Liver (tissue), 9 donors: ENCODE data around the gene CRIP1. TPM values are rescaled to one million over a fixed set of nuclear protein-coding genes. Genes with fewer than 3 reads are reported as not detected.

Experiments used
- DNase-seq: peaks from one replicate; pipeline ENCODE4 v3.0.0-alpha.2; 2017; ENCODE audit warnings: low spot score
- H3K27ac ChIP-seq, 2 donors: one replicate each; pipeline ENCODE4 v1.7.0; 2013; ENCODE audit warnings: inconsistent platforms in 2 of 2, low read length in 2 of 2, control low read depth in 1 of 2, low read depth in 1 of 2, mild to moderate bottlenecking in 1 of 2
- H3K27me3 ChIP-seq, 4 donors: one replicate each; pipeline versions ENCODE4 v1.6.1 to v1.7.0; 2013; ENCODE audit warnings: low read length in 3 of 4, inconsistent platforms in 1 of 4, mild to moderate bottlenecking in 1 of 4, moderate library complexity in 1 of 4; ENCODE audit not compliant: control insufficient read depth in 4 of 4, insufficient read depth in 4 of 4
- H3K36me3 ChIP-seq, 4 donors: one replicate each; pipeline versions ENCODE4 v1.6.1 to v1.7.0; 2013; ENCODE audit warnings: low read length in 3 of 4, mild to moderate bottlenecking in 3 of 4, low read depth in 1 of 4, moderate library complexity in 1 of 4; ENCODE audit not compliant: control insufficient read depth in 4 of 4, insufficient read depth in 3 of 4
- H3K4me1 ChIP-seq, 4 donors: one replicate each; pipeline versions ENCODE4 v1.6.1 to v1.7.0; 2013; ENCODE audit warnings: low read length in 3 of 4, mild to moderate bottlenecking in 3 of 4, moderate library complexity in 1 of 4; ENCODE audit not compliant: control insufficient read depth in 4 of 4, insufficient read depth in 4 of 4
- H3K4me3 ChIP-seq, 3 donors: one replicate each; pipeline versions ENCODE4 v1.6.1 to v1.7.0; 2013; ENCODE audit warnings: low read length in 3 of 3, control low read depth in 1 of 3, low read depth in 1 of 3, mild to moderate bottlenecking in 1 of 3
- H3K9ac ChIP-seq, 2 donors: one replicate each; pipeline ENCODE4 v1.7.0; 2013; ENCODE audit warnings: low read length in 2 of 2, mild to moderate bottlenecking in 2 of 2, moderate library complexity in 2 of 2, control low read depth in 1 of 2, low read depth in 1 of 2
- H3K9me3 ChIP-seq, 4 donors: one replicate each; pipeline versions ENCODE4 v1.6.1 to v1.7.0; 2013; ENCODE audit warnings: low read length in 3 of 4; ENCODE audit not compliant: control insufficient read depth in 4 of 4
- ATF3 ChIP-seq: IDR thresholded peaks from 2 replicates; pipeline ENCODE4 v1.6.1; 2016; ENCODE audit warnings: antibody characterized with exemption
- CTCF ChIP-seq: fragments of 150-350 bp; IDR thresholded peaks from 2 replicates; pipeline ENCODE4 v1.5.1; 2017; ENCODE audit warnings: improper control_type of control experiment, low read depth, low read length; ENCODE audit not compliant: missing input control
- FOXA1 ChIP-seq: IDR thresholded peaks from 2 replicates; pipeline ENCODE4 v1.6.1; 2016; ENCODE audit warnings: antibody characterized with exemption
- GABPA ChIP-seq, 2 donors: IDR thresholded peaks in 1 of 2; conservative IDR thresholded peaks in 1 of 2; 2 replicates each; pipeline ENCODE4 v1.6.1; 2016; ENCODE audit warnings: antibody characterized with exemption in 2 of 2, mild to moderate bottlenecking in 1 of 2, moderate library complexity in 1 of 2
- HNF4A ChIP-seq, 2 donors: conservative IDR thresholded peaks; 2 replicates each; pipeline ENCODE4 v1.6.1; 2016; ENCODE audit warnings: antibody characterized with exemption in 2 of 2, mild to moderate bottlenecking in 2 of 2
- HNF4G ChIP-seq: IDR thresholded peaks from 2 replicates; pipeline ENCODE4 v1.6.1; 2016; ENCODE audit warnings: antibody characterized with exemption
- NR2F2 ChIP-seq: IDR thresholded peaks from 2 replicates; pipeline ENCODE4 v1.6.1; 2016; ENCODE audit warnings: antibody characterized with exemption
- RAD21 ChIP-seq, 2 donors: IDR thresholded peaks; 2 replicates each; pipeline ENCODE4 v1.6.1; 2016; ENCODE audit warnings: antibody characterized with exemption in 2 of 2, mild to moderate bottlenecking in 2 of 2
- REST ChIP-seq: IDR thresholded peaks from 2 replicates; pipeline ENCODE4 v1.6.1; 2016; ENCODE audit warnings: antibody characterized with exemption, mild to moderate bottlenecking
- SP1 ChIP-seq: IDR thresholded peaks from 2 replicates; pipeline ENCODE4 v1.6.1; 2018; ENCODE audit warnings: antibody characterized with exemption, mild to moderate bottlenecking
- TAF1 ChIP-seq: conservative IDR thresholded peaks from 2 replicates; pipeline ENCODE4 v1.6.1; 2016; ENCODE audit warnings: antibody characterized with exemption, mild to moderate bottlenecking
- ZBTB33 ChIP-seq: IDR thresholded peaks from 2 replicates; pipeline ENCODE4 v1.6.1; 2016; ENCODE audit warnings: antibody characterized with exemption
- WGBS: extraction: QIAGEN DNeasy Blood & Tissue Kit; methylation state at CpG from one replicate; pipeline ENCODE4 v1.1.7; 2013; 5-methylcytosine and 5-hydroxymethylcytosine counted together
- polyA plus RNA-seq, 2 donors: library from polyadenylated mRNA; stranded (reverse) in 1 of 2; unstranded in 1 of 2; fragments of 200-250 nt in 1 of 2; fragments of >200 nt in 1 of 2; fragmentation: Nextera tagmentation in 1 of 2; extraction: Ambion mirVana in 1 of 2; gene quantifications; one replicate each; pipeline versions ENCODE4 v1.2.1 to v1.2.3, GENCODE V29; 2013 to 2015
- total RNA-seq, 2 donors: library from RNA; depleted of rRNA; stranded (reverse); fragments of >200 nt; gene quantifications; one replicate each; pipeline ENCODE4 v1.2.3, GENCODE V29; 2014
- TF ChIP-seq, protein P1 (sequence below): IDR thresholded peaks from 2 replicates; pipeline ENCODE4 v1.6.1; 2016; ENCODE audit warnings: antibody characterized with exemption
- donor health status: healthy.
- donor health status: healthy.
- donor health status: healthy.
- donor health status: healthy.
- donor health status: healthy.

CRIP1 gene
- total and polyA plus RNA-seq, 4 donors = 1.4 to 11.4 (median 3.9) TPM

- WGBS = 51% methylated on average over 7 of the region's 7 CpGs
- no peak overlapping the region for H3K9ac ChIP-seq
- no peak for TF ChIP-seq CTCF
- TF ChIP-seq NR2F2 = no peak
- no peak for TF ChIP-seq REST
- no peak for TF ChIP-seq GABPA (IDR thresholded peaks at IDR 0.05 in 1 of 2, conservative IDR thresholded peaks at IDR 0.05 in 1 of 2)
- no peak for TF ChIP-seq HNF4A (conservative IDR thresholded peaks at IDR 0.05)
- no peak for TF ChIP-seq TAF1
- TF ChIP-seq ATF3 = no peak
- TF ChIP-seq, protein P1, sequence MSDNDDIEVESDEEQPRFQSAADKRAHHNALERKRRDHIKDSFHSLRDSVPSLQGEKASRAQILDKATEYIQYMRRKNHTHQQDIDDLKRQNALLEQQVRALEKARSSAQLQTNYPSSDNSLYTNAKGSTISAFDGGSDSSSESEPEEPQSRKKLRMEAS = no peak
- TF ChIP-seq FOXA1 = no peak
- TF ChIP-seq SP1 = no peak
- H3K27ac ChIP-seq = peak overlapping the region in 1 of 2 donors; percentile 79
- H3K27me3 ChIP-seq = no peaks in the 10 kb centered on the region
- no peaks in the 10 kb centered on the region for H3K9me3 ChIP-seq
- no peak overlapping the region for H3K4me3 ChIP-seq
- H3K36me3 ChIP-seq = peaks cover 0 to 11% (median 0%) of the 10 kb centered on the region in 4 donors
- peaks cover 36 to 64% (median 50%) of the 10 kb centered on the region in 4 donors for H3K4me1 ChIP-seq
- DNase-seq = no peak
Measured at GRCh38 chr14:105473033-105473676, 13.5 kb upstream of the CRIP1 start.

GRCh38 chr14:105473677-105474482 is 12.8 kb upstream of the CRIP1 start:
- Histone ChIP-seq H3K27me3 (no peaks in the 10 kb centered on the region), H3K36me3 (peaks cover 0 to 11% (median 0%) of the 10 kb centered on the region in 4 donors), H3K27ac (peak overlapping the region; percentile 9 to 79), H3K9ac (no peak overlapping the region), H3K4me3 (peak overlapping the region in 1 of 3 donors; percentile 84), H3K4me1 (peaks cover 31 to 57% (median 44%) of the 10 kb centered on the region in 4 donors), H3K9me3 (no peaks in the 10 kb centered on the region)
- TF ChIP-seq RAD21 (IDR thresholded peaks at IDR 0.05) (no peak), CTCF (no peak), ZBTB33 (no peak), NR2F2 (no peak), HNF4G (no peak)
- TF ChIP-seq, protein P1 = no peak
- DNase-seq = peak; percentile 69
- WGBS = 13% methylated on average over 60 of the region's 60 CpGs
